GM21390 (cell line): ENCODE data around the gene MACROD2.

ENCODE experiments used
- ATAC-seq: cut with Tn5 transposase; IDR thresholded peaks from one replicate; pipeline ENCODE4 v1.9.1; 2021; ENCODE audit not compliant: unreplicated experiment

The MACROD2 gene

DNA sequence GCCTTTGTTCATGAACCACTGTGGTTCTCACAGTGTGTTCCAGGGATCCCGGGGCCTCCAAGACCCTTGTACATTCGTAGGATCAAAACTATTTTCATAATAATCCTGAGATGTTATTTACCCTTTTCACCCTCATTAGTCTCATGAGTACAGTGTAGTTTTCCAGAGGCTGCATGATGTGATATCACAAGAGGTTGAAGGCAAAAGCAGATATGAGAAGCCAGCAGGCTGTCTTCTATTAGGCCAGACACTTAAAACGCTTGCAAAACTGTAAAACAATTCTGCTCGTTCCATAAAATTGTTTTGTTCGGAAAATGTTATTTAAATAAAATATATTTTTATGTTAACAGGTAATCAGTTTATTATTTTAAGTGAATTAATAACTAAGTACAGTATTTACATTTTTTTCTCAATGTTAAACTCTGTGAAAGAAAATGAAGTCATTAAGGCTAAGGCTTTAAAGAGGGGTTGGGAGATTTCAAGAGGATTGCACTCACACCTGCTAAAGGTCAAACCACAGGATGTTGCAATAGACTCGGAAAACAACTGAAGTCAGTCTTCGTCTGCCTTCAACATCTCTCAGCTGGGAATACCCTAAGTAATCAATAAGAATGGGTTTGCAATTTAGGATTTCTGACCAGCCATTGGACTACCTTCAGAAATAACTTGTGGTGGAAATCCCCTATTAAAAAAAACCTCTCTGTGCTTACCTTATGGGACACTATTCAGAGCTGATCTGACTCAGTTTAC lies 2103.7 kb downstream of the MACROD2 start:
- no peak for ATAC-seq

DNA sequence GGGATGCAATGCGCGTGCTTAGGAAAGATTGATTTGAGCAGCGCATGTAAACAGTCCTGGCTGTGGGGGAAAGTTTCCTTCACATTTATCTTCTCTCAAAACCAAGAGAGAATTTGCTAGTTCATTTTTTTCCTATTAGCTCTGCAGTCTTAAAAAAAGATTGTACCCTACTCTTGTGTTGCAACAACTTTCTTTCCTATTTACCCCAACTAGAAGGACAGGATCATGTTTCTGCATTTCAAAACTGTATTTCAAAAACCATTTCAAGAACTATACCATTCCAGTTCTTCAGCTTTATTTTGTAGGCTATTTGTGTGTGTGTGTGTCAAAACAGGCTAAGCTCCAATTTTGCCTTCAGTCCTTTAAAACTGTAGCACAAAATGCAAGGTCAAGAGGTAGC lies 2104.8 kb downstream of the MACROD2 start:
- no peak for ATAC-seq

DNA sequence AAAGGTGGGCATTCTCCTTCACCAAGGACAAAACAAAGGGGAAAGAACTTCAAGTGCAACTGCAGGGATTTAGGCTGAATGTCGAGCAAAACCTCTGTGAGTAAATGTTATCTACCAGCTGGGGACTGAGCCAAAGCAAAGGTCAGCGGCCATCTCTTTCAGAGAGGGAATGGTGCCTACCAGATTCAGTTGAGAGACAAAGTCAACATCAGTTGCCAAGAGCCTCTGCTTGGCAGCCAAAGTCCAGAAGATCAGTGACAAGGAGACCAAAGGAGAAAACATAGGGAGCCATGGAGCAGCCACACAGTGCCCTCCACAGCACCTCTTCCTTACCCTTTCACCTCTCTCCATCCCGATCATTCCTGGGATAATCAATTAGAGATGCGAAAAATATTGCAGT lies 2105.5 kb downstream of the MACROD2 start:
- no peak for ATAC-seq
